HG03108 (cell line): ENCODE measurements around the gene NKAIN1.
A peak's percentile ranks its signal among the peaks of the same experiment; 100 is the strongest.
"Not testable (repeated sequence)": the region's sequence is repeated elsewhere in the genome, so short reads cannot be mapped to it uniquely, and the experiment has no call there.

Source experiments
- ATAC-seq: cut with Tn5 transposase; IDR thresholded peaks from one replicate; pipeline ENCODE4 v1.9.1; 2021; ENCODE audit warnings: moderate library complexity; ENCODE audit not compliant: unreplicated experiment

The NKAIN1 gene

GRCh38 chr1:31198150-31198549 lies 41.5 kb downstream of the NKAIN1 start:
- no peak for ATAC-seq

DNA sequence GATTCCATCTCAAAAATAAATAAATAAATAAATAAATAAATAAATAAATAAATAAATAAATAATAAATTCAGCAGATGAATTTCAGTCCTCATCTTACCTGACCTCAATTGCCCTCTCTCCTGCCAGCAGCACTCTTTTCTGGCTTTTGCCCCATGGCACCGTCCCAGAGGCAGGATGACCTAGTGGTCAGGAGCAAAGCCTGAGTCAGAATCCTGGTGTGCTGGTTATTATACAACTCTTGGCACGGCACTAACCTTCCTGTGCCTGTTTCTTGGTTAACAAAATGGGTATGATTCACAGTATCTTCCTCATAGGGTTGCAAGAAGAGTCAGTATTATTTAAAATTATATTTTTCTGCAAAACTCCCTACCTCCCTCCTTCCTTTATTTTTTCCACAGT lies 43.0 kb downstream of the NKAIN1 start:
- ATAC-seq = no peak

GRCh38 chr1:31195267-31195666 lies 44.4 kb downstream of the NKAIN1 start:
- not testable (repeated sequence) for ATAC-seq

GRCh38 chr1:31193729-31194128 lies 46.0 kb downstream of the NKAIN1 start:
- no peak for ATAC-seq

DNA sequence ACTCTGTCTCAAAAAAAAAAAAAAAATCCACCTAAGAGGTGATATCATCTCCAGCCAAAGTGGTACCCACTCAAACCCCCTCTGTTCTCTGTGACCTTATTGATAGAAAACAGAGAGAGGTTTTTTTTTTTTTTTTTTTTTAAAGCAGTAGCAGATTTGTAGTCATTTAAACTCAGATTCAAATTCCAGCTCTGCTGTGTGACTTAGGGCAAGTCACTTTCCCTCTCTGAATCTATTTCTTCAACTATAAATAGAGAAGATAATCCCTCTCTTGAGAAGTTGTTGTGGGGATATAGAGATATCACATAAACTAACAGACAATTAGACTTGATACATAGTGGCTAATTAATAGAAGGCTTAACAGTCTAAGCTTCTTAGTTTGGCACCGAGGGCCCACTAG lies 48.4 kb downstream of the NKAIN1 start:
- ATAC-seq = no peak

- no peak for ATAC-seq
Observed at GRCh38 chr1:31189696-31190674, 49.7 kb downstream of the NKAIN1 start.

GRCh38 chr1:31183927-31184554 lies 55.6 kb downstream of the NKAIN1 start:
- no peak for ATAC-seq

DNA sequence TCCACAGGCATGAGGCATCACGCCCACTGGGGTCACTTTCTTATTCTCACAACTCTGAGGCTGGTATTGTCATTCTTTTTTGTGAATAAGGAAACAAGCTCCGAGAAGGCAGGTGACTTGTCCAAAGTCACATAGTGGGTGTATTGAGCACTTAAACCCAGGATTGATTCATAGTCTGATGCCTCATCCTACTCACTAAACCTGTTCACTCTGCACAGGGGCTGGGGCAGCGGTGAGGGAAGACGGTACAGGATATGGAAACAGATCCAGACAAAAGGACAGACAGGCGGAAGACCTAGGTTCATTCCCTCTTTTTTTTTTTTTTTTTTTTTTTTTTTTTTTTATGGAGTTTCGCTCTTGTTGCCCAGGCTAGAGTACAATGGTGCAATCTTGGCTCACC lies 56.6 kb downstream of the NKAIN1 start:
- no peak for ATAC-seq

- ATAC-seq = no peak
Observed at GRCh38 chr1:31182352-31182751, 57.3 kb downstream of the NKAIN1 start.

- no peak for ATAC-seq
Observed at GRCh38 chr1:31181515-31182343, 58.0 kb downstream of the NKAIN1 start.

GRCh38 chr1:31180338-31180737 lies 59.3 kb downstream of the NKAIN1 start:
- ATAC-seq = no peak

GRCh38 chr1:31176291-31176690 lies 63.4 kb downstream of the NKAIN1 start:
- not testable (repeated sequence) for ATAC-seq

DNA sequence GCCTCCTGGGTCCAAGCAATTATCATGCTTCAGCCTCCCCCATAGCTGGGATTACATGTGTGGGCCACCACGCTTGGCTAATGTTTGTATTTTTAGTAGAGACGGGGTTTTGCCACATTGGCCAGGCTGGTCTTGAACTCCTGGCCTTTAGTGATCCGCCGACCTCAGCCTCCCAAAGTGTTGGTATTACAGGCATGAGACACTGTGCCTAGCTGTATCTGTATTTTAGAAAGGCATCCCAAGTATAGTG lies 69.3 kb downstream of the NKAIN1 start:
- no peak for ATAC-seq

DNA sequence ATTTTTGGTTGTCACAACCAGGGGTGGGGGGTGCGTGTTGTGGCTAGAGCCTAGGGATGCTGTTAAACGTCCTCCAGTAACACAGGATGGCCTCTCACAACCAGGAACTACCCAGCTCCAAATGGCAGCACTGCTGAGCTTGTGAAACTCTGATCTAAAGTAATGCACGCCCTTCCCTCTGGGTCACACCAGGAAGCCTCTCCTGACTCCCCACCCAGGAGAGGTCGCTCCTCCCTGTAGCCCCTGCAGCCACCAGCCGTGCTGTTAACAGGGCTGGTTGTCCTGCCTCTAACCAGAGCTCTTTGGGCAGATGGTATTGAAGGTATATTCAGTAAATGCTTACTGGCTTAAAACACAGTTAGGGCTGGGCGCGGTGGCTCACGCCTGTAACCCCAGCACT lies 73.2 kb downstream of the NKAIN1 start:
- ATAC-seq = no peak

GRCh38 chr1:31164291-31164690 lies 75.4 kb downstream of the NKAIN1 start:
- ATAC-seq = no peak

GRCh38 chr1:31163866-31164265 lies 75.8 kb downstream of the NKAIN1 start:
- no peak for ATAC-seq

DNA sequence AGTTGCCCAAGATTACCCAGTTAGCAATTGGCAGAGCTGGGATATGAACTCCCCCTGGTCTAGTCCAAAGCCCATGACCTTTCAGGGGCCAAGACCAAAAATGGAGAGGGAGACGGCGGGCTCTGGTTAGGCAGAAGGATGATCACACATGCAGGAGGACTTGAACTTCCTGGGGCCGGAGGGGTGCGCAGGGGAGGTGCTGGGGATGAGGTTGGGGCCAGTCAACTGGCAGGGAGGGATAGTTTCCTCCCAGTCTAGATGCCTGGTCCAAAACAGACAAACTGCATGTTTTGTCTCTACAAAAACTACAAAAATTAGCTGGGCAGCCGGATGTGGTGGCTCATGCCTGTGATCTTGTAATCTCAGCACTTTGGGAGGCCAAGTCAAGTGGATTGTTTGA lies 78.1 kb downstream of the NKAIN1 start:
- ATAC-seq = no peak

DNA sequence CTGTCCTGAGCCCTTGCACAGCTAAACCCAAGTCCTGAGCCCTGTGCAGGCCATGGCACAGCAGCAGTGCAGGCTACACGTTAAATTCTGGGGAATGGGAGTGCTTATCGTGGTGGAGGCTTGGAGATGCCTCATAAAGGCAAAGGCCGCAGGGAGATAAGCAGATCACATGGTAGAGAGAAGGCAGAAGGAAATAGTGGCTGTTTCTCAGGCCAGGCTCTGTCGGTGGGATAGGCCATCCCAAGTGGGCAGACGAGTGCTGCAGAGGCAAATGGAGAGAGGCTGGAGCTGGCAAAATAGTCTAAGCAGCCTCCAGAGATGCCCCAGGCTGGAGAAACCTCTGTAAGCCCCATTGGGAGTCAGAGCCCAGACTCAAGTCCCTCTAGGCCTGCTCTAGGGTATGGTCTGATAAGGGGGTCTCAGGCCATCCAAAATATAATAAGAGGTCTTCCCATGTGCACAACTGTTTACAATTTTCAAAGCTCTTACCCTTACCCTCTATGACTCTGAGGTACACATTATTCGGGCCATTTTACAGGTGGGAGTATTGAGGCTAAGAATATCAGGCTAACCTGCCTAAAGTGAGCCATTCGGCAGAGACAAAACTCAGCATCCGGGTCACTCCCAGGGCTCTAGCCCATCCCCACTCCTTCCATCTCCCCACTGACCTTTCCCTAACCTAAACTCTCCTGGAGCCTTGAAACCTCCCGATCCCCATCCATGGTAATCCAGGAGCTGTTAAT lies 79.6 kb downstream of the NKAIN1 start:
- no peak for ATAC-seq

DNA sequence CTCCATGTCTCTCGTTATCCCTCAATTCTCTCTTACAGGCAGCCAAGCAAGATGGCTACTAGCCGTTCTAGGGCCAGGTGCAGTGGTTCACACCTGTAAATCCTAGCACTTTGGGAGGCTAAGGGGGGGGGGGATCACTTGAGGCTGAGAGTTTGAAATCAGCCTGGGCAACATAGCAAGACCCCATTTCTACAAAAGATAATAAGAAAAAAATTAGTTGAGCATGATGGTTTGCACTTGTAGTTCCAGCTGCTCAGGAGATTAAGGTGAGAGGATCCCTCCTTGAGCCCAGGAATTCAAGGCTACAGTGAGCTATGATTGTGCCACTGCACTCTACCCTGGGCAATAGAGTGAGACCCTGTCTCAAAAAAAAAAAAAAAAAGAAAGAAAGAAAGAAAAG lies 80.4 kb downstream of the NKAIN1 start:
- ATAC-seq = no peak

GRCh38 chr1:31155216-31155806 lies 84.4 kb downstream of the NKAIN1 start:
- ATAC-seq = peak; percentile 69
